Measurements from ENCODE around the gene SLC35F1. TPM values are rescaled to one million over a fixed set of nuclear protein-coding genes. Genes with fewer than 3 reads are reported as not detected.
"Not testable (repeated sequence)": the region's sequence is repeated elsewhere in the genome, so short reads cannot be mapped to it uniquely, and the experiment has no call there.

Gene SLC35F1
- polyA plus RNA-seq, 2 of the 4 experiments (the other 2 are of a cell fraction), result 0.01 TPM; not detected in 1

DNA sequence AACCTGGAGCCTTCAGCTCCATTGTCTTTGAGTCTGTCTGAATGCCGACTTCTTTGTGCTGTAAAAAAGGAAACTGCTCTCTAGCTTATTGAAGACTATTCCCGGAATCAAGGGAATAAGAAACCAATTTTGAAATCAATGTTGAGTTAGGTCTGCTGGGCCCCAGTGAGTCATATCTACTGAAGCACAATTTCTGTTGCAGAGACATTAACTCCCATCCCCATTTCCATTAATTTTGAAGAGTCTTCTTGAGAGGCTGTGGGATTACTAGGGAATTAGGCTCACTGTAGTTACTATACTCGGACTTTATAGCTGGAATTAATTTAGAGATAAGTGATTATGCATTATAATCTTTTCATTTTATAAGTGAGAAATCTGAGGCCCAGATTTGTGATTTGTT lies 116.7 kb downstream of the SLC35F1 start:
- TF ChIP-seq, protein P1, sequence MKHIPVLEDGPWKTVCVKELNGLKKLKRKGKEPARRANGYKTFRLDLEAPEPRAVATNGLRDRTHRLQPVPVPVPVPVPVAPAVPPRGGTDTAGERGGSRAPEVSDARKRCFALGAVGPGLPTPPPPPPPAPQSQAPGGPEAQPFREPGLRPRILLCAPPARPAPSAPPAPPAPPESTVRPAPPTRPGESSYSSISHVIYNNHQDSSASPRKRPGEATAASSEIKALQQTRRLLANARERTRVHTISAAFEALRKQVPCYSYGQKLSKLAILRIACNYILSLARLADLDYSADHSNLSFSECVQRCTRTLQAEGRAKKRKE (CRISPR knock-in tag; IDR thresholded peaks at IDR 0.05; ENCODE audit: low read depth), result no peak
- no peak for TF ChIP-seq NFE2L2 (conservative IDR thresholded peaks at IDR 0.05; ENCODE audit: low read length)
- TF ChIP-seq POLR2A (IDR thresholded peaks at IDR 0.05; ENCODE audit: low read length), result no peak
- TF ChIP-seq NR3C1 (IDR thresholded peaks at IDR 0.05), result no peak
- no peak for TF ChIP-seq CBX2 (IDR thresholded peaks at IDR 0.05; ENCODE audit: borderline replicate concordance, low read depth)
- no peak for TF ChIP-seq RARB (CRISPR knock-in tag; IDR thresholded peaks at IDR 0.05)
- no peak for TF ChIP-seq RCOR1 (IDR thresholded peaks at IDR 0.05; ENCODE audit: low read depth, low read length)
- no peak for TF ChIP-seq FOXS1 (CRISPR knock-in tag; IDR thresholded peaks at IDR 0.05)
- TF ChIP-seq, protein P2, sequence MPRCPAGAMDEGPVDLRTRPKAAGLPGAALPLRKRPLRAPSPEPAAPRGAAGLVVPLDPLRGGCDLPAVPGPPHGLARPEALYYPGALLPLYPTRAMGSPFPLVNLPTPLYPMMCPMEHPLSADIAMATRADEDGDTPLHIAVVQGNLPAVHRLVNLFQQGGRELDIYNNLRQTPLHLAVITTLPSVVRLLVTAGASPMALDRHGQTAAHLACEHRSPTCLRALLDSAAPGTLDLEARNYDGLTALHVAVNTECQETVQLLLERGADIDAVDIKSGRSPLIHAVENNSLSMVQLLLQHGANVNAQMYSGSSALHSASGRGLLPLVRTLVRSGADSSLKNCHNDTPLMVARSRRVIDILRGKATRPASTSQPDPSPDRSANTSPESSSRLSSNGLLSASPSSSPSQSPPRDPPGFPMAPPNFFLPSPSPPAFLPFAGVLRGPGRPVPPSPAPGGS (IDR thresholded peaks at IDR 0.05), result no peak
- FAIRE-seq (no peak), ATAC-seq (no peak), DNase-seq (ENCODE audit: low read depth in 1 of 2, low spot score in 1 of 2) (no peak)
- ChIA-PET CTCF (no interaction called here), POLR2A (no interaction called here)
- H3K9me3 ChIP-seq, result no peaks in the 10 kb centered on the region
- 9% methylated on average over 3 of the region's 3 CpGs for WGBS (ENCODE audit: missing lambda C conversion rate)
- H3K27ac ChIP-seq, result no peak overlapping the region
- no peak overlapping the region for H3K4me2 ChIP-seq
- no peak overlapping the region for H3K4me3 ChIP-seq
- no peaks in the 10 kb centered on the region for H3K4me1 ChIP-seq

DNA sequence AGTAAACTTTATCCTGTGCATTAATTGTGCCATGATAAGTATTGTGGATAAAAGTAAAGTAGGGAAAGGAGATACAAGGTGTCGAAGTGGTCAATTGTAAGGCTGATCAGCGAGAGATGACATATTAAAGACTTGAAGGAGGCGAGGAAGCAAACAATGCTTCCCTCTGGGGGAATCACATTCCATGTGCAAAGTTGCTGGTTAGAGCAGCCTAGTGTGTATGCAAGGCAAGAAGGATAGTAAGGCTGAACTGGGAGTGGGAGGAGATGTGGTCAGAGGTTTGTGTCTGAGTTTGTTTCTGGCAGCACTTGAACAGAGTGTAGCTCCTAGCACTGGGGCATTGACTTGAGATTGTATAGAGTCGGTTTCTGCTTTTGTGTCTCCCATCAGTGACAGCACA lies 122.9 kb downstream of the SLC35F1 start:
- WGBS (ENCODE audit: missing lambda C conversion rate), result 0% methylated on average over 4 of the region's 4 CpGs
- no peaks in the 10 kb centered on the region for H3K9me3 ChIP-seq
- H3K4me3 ChIP-seq, result no peak overlapping the region
- no peaks in the 10 kb centered on the region for H3K4me1 ChIP-seq
- no peak for FAIRE-seq
- H3K4me2 ChIP-seq, result no peak overlapping the region
- ATAC-seq, result no peak
- no peak overlapping the region for H3K27ac ChIP-seq
- no peak for DNase-seq (ENCODE audit: low read depth in 1 of 2, low spot score in 1 of 2)
- ChIA-PET CTCF (interaction anchor here (0.6 kb wide), 1 partner anchor 672 kb away, joined by 3 read pairs; no protein-coding TSS in a partner anchor), POLR2A (no interaction called here)
- TF ChIP-seq HEYL (CRISPR knock-in tag; IDR thresholded peaks at IDR 0.05) (no peak), CBX2 (IDR thresholded peaks at IDR 0.05; ENCODE audit: borderline replicate concordance, low read depth) (no peak), NR3C1 (IDR thresholded peaks at IDR 0.05) (no peak)
- TF ChIP-seq, protein P2 (IDR thresholded peaks at IDR 0.05), result no peak
- TF ChIP-seq, protein P3, sequence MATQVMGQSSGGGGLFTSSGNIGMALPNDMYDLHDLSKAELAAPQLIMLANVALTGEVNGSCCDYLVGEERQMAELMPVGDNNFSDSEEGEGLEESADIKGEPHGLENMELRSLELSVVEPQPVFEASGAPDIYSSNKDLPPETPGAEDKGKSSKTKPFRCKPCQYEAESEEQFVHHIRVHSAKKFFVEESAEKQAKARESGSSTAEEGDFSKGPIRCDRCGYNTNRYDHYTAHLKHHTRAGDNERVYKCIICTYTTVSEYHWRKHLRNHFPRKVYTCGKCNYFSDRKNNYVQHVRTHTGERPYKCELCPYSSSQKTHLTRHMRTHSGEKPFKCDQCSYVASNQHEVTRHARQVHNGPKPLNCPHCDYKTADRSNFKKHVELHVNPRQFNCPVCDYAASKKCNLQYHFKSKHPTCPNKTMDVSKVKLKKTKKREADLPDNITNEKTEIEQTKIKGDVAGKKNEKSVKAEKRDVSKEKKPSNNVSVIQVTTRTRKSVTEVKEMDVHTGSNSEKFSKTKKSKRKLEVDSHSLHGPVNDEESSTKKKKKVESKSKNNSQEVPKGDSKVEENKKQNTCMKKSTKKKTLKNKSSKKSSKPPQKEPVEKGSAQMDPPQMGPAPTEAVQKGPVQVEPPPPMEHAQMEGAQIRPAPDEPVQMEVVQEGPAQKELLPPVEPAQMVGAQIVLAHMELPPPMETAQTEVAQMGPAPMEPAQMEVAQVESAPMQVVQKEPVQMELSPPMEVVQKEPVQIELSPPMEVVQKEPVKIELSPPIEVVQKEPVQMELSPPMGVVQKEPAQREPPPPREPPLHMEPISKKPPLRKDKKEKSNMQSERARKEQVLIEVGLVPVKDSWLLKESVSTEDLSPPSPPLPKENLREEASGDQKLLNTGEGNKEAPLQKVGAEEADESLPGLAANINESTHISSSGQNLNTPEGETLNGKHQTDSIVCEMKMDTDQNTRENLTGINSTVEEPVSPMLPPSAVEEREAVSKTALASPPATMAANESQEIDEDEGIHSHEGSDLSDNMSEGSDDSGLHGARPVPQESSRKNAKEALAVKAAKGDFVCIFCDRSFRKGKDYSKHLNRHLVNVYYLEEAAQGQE (IDR thresholded peaks at IDR 0.05), result no peak

DNA sequence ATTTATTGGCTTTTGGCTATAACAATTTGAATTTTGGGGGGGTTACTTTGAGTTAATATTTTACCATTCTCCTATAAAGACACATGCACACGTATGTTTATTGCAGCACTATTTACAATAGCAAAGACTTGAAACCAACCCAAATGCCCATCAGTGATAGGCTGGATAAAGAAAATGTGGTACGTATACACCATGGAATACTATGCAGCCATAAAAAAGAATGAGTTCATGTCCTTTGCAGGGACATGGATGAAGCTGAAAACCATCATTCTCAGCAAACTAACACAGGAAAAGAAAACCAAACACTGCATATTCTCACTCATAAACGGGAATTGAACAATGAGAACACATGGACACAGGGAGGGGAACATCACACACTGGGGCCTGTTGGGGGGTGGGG lies 130.4 kb downstream of the SLC35F1 start:
- H3K27ac ChIP-seq; H3K4me1 ChIP-seq; ATAC-seq; H3K9me3 ChIP-seq; FAIRE-seq; DNase-seq (ENCODE audit: low read depth in 1 of 2, low spot score in 1 of 2); POLR2A ChIA-PET; CTCF ChIA-PET; H3K4me3 ChIP-seq; H3K4me2 ChIP-seq: not testable (repeated sequence)
- 5% methylated on average over 3 of the region's 3 CpGs for WGBS (ENCODE audit: missing lambda C conversion rate)

DNA sequence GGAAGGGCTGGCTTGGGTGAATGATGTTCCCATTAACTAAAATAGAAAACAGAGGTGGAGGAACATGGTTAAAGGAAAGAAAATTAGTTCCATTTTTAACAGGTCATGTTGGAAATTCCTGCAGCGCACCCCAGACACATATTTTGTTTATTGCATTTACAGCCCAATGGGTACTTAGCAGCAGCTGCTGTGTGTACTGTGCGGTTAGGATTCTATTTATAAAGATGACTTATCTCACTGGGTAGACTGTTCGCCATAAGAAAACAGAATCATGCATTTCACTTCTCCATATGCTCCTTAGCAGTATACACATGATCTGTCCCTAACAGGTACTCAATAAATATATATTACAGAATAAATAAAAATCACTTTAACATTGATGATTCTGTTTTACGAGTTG lies 135.8 kb downstream of the SLC35F1 start:
- Histone ChIP-seq H3K9me3 (no peaks in the 10 kb centered on the region), H3K27ac (no peak overlapping the region), H3K4me2 (no peak overlapping the region), H3K4me3 (no peak overlapping the region), H3K4me1 (no peaks in the 10 kb centered on the region)
- ChIA-PET POLR2A (no interaction called here), CTCF (no interaction called here)
- WGBS (ENCODE audit: missing lambda C conversion rate), result 2% methylated on average over 4 of the region's 4 CpGs
- DNase-seq (ENCODE audit: low read depth in 1 of 2, low spot score in 1 of 2) (no peak), FAIRE-seq (no peak), ATAC-seq (no peak)
- TF ChIP-seq RAD21 (conservative IDR thresholded peaks at IDR 0.05 in 1 of 2, IDR thresholded peaks at IDR 0.05 in 1 of 2), result no peak
- no peak for TF ChIP-seq RNF2 (IDR thresholded peaks at IDR 0.05; ENCODE audit: borderline replicate concordance, low read depth)
- TF ChIP-seq, protein P4, sequence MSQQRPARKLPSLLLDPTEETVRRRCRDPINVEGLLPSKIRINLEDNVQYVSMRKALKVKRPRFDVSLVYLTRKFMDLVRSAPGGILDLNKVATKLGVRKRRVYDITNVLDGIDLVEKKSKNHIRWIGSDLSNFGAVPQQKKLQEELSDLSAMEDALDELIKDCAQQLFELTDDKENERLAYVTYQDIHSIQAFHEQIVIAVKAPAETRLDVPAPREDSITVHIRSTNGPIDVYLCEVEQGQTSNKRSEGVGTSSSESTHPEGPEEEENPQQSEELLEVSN (IDR thresholded peaks at IDR 0.05; ENCODE audit: borderline replicate concordance, low read depth), result no peak
